ENCODE results near the gene LBX1. TPM values are rescaled to one million over a fixed set of nuclear protein-coding genes. Genes with fewer than 3 reads are reported as not detected.

Gene LBX1
- total RNA-seq, 1 experiment from 2014 or later: not detected

DNA sequence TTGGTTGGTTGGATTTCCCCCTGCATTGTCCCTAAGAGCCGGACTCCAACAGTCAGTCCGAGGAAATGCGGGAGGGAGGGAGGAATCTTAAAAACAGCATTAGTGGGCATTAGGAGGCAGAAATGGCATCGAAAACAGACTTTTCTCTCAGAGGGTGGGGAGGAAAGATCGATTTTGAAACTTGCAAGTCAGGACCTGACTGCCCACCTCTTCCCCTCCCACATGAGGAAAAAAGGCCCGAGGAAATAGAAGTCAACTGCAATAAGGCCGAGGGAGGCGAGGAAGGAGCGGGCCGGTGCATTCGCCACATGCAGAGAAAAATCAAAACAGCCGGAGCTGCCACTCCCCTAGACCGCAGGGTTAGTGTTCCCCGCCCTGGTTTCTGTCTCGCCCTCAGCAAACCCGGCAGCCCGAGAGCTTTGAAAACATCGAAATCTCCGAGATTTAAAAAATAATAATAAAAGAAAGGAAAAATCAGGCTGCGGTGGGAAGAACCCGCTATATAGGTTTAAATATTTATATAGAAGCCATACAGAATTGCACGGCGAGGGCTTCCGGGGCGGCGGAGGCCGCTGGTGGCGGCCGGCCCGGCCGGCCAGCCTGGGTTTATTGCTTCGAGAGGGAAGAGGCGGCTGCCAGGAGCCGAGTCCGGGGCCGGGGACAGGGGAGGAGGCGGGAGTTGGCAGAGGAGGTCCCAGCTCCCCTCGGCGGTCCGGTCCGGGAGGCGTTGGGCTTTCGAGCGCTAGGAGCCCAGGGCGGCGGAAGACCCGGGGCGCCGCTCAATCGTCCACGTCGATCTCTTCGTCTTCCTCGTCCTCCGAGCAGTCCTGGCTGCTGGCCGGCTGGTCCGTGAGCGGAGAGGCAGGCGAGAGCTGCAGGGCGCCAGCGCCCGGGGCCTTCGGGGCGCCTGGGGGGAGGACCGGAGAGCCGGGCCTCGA lies 2.5 kb downstream of the LBX1 start (continued):
- TF ChIP-seq REST (IDR thresholded peaks at IDR 0.05; ENCODE audit: low read depth) (no peak), ZBTB33 (IDR thresholded peaks at IDR 0.05; ENCODE audit: extremely low read depth, insufficient replicate concordance, low read length) (no peak), ELF1 (IDR thresholded peaks at IDR 0.05; ENCODE audit: borderline replicate concordance, low read depth) (no peak), SIN3A (IDR thresholded peaks at IDR 0.05; ENCODE audit: low read depth) (no peak), POLR2A (IDR thresholded peaks at IDR 0.05; ENCODE audit: borderline replicate concordance, extremely low read depth, insufficient read depth, insufficient read length) (no peak), RAD21 (IDR thresholded peaks at IDR 0.05; ENCODE audit: low read depth) (no peak), EGR1 (IDR thresholded peaks at IDR 0.05; ENCODE audit: low read depth) (no peak)
- TF ChIP-seq, protein P1, sequence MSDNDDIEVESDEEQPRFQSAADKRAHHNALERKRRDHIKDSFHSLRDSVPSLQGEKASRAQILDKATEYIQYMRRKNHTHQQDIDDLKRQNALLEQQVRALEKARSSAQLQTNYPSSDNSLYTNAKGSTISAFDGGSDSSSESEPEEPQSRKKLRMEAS (IDR thresholded peaks at IDR 0.05): no peak
